BE2C (cell line): Measurements from ENCODE around the gene TCF25.

Experiments
- DNase-seq: peaks from one replicate; pipeline ENCODE4 v3.0.0-alpha.2; 2020
- H3K27me3 ChIP-seq: fragments of 250-450 bp; sonication (Bioruptor Pico); 2 replicates; pipeline ENCODE4 v1.5.1; 2020; ENCODE audit warnings: mild to moderate bottlenecking
- H3K36me3 ChIP-seq: fragments of 250-450 bp; sonication (Bioruptor Pico); 2 replicates; pipeline ENCODE4 v1.5.1; 2020; ENCODE audit warnings: mild to moderate bottlenecking
- H3K4me1 ChIP-seq: fragments of 250-450 bp; sonication (Bioruptor Pico); 2 replicates; pipeline ENCODE4 v1.5.1; 2020
- H3K4me3 ChIP-seq: 2 replicates; pipeline ENCODE4 v1.5.1; 2011; ENCODE audit warnings: low read depth, low read length
- H3K9me3 ChIP-seq: fragments of 250-450 bp; sonication (Bioruptor Pico); 2 replicates; pipeline ENCODE4 v1.5.1; 2020
- CTCF ChIP-seq: IDR thresholded peaks from 2 replicates; pipeline ENCODE4 v1.5.1; 2012; ENCODE audit warnings: mild to moderate bottlenecking, low read depth, low read length

TCF25 gene

GRCh38 chr16:89953671-89954406, 80.4 kb downstream of the TCF25 start:
- Histone ChIP-seq H3K4me3 (no peak overlapping the region), H3K27me3 (no peaks in the 10 kb centered on the region), H3K36me3 (peaks cover 21% of the 10 kb centered on the region), H3K9me3 (no peaks in the 10 kb centered on the region), H3K4me1 (peaks cover 8% of the 10 kb centered on the region; the same call in 1 of the 2 replicates)
- DNase-seq: no peak
- no peak for TF ChIP-seq CTCF

GRCh38 chr16:89954462-89954861, 81.1 kb downstream of the TCF25 start:
- Histone ChIP-seq H3K27me3 (no peaks in the 10 kb centered on the region), H3K4me1 (peaks cover 8% of the 10 kb centered on the region; the same call in 1 of the 2 replicates), H3K36me3 (peaks cover 27% of the 10 kb centered on the region), H3K9me3 (no peaks in the 10 kb centered on the region), H3K4me3 (no peak overlapping the region)
- no peak for TF ChIP-seq CTCF
- no peak for DNase-seq

GRCh38 chr16:89955001-89955685, 81.8 kb downstream of the TCF25 start:
- peaks cover 8% of the 10 kb centered on the region; the same call in 1 of the 2 replicates for H3K4me1 ChIP-seq
- DNase-seq: no peak
- TF ChIP-seq CTCF: no peak

GRCh38 chr16:89956505-89957215, 83.3 kb downstream of the TCF25 start:
- peaks cover 45% of the 10 kb centered on the region for H3K36me3 ChIP-seq
- no peak for TF ChIP-seq CTCF
- no peak overlapping the region for H3K4me3 ChIP-seq
- H3K4me1 ChIP-seq: peaks cover 8% of the 10 kb centered on the region; the same call in 1 of the 2 replicates
- H3K27me3 ChIP-seq: no peaks in the 10 kb centered on the region
- H3K9me3 ChIP-seq: no peaks in the 10 kb centered on the region
- no peak for DNase-seq

More at GRCh38 chr16:89955001-89955685, 81.8 kb downstream of the TCF25 start:
- Histone ChIP-seq H3K36me3 (peaks cover 34% of the 10 kb centered on the region), H3K27me3 (no peaks in the 10 kb centered on the region), H3K4me3 (no peak overlapping the region), H3K9me3 (no peaks in the 10 kb centered on the region)

- DNase-seq: no peak
- no peak overlapping the region for H3K4me3 ChIP-seq
- peaks cover 50% of the 10 kb centered on the region for H3K36me3 ChIP-seq
- no peaks in the 10 kb centered on the region for H3K9me3 ChIP-seq
- no peaks in the 10 kb centered on the region for H3K27me3 ChIP-seq
- TF ChIP-seq CTCF: no peak
- peaks cover 8% of the 10 kb centered on the region; the same call in 1 of the 2 replicates for H3K4me1 ChIP-seq
Measured at GRCh38 chr16:89957216-89957785, 83.9 kb downstream of the TCF25 start.
